CD4-positive, alpha-beta T cell (primary cell): Measurements from ENCODE around the gene KRTAP19-6. TPM values are rescaled to one million over a fixed set of nuclear protein-coding genes. Genes with fewer than 3 reads are reported as not detected.
"Not testable (repeated sequence)": the region's sequence is repeated elsewhere in the genome, so short reads cannot be mapped to it uniquely, and the experiment has no call there.

Experiments used
- ATAC-seq: fragments of 200-7000 bp; cut with Tn5 transposase; one replicate; pipeline ENCODE4 v1.10.0; 2022; ENCODE audit warnings: mild to moderate bottlenecking; ENCODE audit not compliant: poor library complexity
- CTCF ChIA-PET: fragments of 350-600 bp; sonication (Branson Sonifier 250); formaldehyde crosslinking; loops from one replicate; lab custom pipeline; 2021; ENCODE audit warnings: antibody characterized with exemption, inconsistent platforms; lab: Charles Lee
- POLR2A ChIA-PET: fragments of 350-600 bp; sonication (Branson Sonifier 250); formaldehyde crosslinking; loops from one replicate; lab custom pipeline; 2021; ENCODE audit warnings: antibody characterized with exemption, inconsistent platforms; lab: Charles Lee
- DNase-seq, 14 experiments: peaks; one replicate each; pipeline ENCODE4 v3.0.0-alpha.2; 2013 to 2020; ENCODE audit warnings: mixed read lengths in 2 of 14
- H3K27ac ChIP-seq, 2 donors: one replicate each; pipeline versions ENCODE4 v1.5.1 to v1.7.0; 2013; ENCODE audit warnings: low read length in 2 of 2, low read depth in 1 of 2, mild to moderate bottlenecking in 1 of 2
- H3K27me3 ChIP-seq, 2 experiments: 1 replicate in 1 of 2; 2 replicates in 1 of 2; pipeline versions ENCODE4 v1.6.1 to v1.7.0; 2013; ENCODE audit warnings: low read length in 2 of 2, control low read depth in 1 of 2, mild to moderate bottlenecking in 1 of 2, moderate library complexity in 1 of 2; ENCODE audit not compliant: insufficient read depth in 2 of 2, control insufficient read depth in 1 of 2
- H3K36me3 ChIP-seq: one replicate; pipeline ENCODE4 v1.6.1; 2013; ENCODE audit warnings: low read length, control low read depth; ENCODE audit not compliant: insufficient read depth
- H3K4me1 ChIP-seq: one replicate; pipeline ENCODE4 v1.6.1; 2013; ENCODE audit warnings: low read length, control low read depth; ENCODE audit not compliant: insufficient read depth
- H3K4me3 ChIP-seq: one replicate; pipeline ENCODE4 v1.5.1; 2013; ENCODE audit warnings: mild to moderate bottlenecking, low read length, moderate library complexity
- H3K9me3 ChIP-seq, 2 experiments: 1 replicate in 1 of 2; 2 replicates in 1 of 2; pipeline versions ENCODE4 v1.6.1 to v1.7.0; 2013; ENCODE audit warnings: low read length in 2 of 2, mild to moderate bottlenecking in 2 of 2, control low read depth in 1 of 2, moderate library complexity in 1 of 2; ENCODE audit not compliant: control insufficient read depth in 1 of 2, insufficient read depth in 1 of 2
- H3K27ac Mint-ChIP-seq: one replicate; pipeline ENCODE4 v1.8.0; 2020; ENCODE audit warnings: mixed read lengths
- H3K27me3 Mint-ChIP-seq: one replicate; pipeline ENCODE4 v1.8.0; 2021; ENCODE audit warnings: mixed read lengths
- H3K36me3 Mint-ChIP-seq: one replicate; pipeline ENCODE4 v1.8.0; 2021; ENCODE audit warnings: low read depth, mixed read lengths
- H3K4me1 Mint-ChIP-seq: one replicate; pipeline ENCODE4 v1.8.0; 2021; ENCODE audit warnings: low read depth, mixed read lengths
- H3K4me3 Mint-ChIP-seq: one replicate; pipeline ENCODE4 v1.8.0; 2020; ENCODE audit warnings: mild to moderate bottlenecking, mixed read lengths
- H3K9me3 Mint-ChIP-seq: one replicate; pipeline ENCODE4 v1.8.0; 2020; ENCODE audit warnings: mixed read lengths
- CTCF ChIP-seq: fragments of 200-600 bp; IDR thresholded peaks from one replicate; pipeline ENCODE4 v1.8.0; 2022; ENCODE audit warnings: antibody characterized with exemption, mild to moderate bottlenecking
- intact Hi-C, 2 experiments: fragments of 100-400 bp; cut with DNase I in 1 of 2; cut with micrococcal nuclease in 1 of 2; formaldehyde crosslinking; loops; one replicate each; pipeline versions ENCODE4 v1.15.1 to v1.9.0; 2023 to 2025; cut with DNase I, micrococcal nuclease
- total RNA-seq, 174 experiments: library from RNA in 2 of 174; stranded (reverse) in 2 of 174; gene quantifications; one replicate each; pipeline ENCODE4 v1.2.3 and lab custom pipeline; 2021 to 2026

Gene KRTAP19-6
- total RNA-seq, 2 experiments from 2014 or later = not detected

DNA sequence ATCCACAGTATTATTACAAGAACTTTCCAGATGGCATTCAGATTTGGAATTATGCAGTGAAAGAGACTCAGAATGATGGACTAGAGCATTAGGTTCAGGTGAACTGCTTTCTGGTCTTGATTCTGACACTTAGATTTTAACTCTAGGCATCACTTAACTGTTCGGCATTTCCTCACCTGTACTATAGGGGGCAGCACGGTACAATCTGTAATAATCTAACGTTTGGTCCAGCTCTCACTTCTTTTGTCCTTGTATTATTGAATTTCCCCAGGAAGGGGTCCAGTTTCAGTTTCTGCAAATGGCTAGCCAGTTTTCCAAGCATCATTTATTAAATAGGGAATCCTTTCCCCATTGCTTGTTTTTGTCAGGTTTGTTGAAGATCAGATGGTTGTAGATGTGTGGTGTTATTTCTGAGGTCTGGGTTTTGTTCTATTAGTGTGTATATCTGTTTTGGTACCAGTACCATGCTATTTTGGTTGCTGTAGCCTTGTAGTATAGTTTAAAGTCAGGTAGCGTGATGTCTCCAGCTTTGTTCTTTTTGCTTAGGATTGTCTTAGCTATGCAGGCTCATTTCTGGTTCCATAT, 36.0 kb downstream of the KRTAP19-6 start:
- H3K27ac Mint-ChIP-seq, H3K4me3 Mint-ChIP-seq, H3K4me1 ChIP-seq, POLR2A ChIA-PET, H3K36me3 ChIP-seq, H3K4me1 Mint-ChIP-seq, H3K36me3 Mint-ChIP-seq, CTCF ChIA-PET, H3K27me3 ChIP-seq, H3K27me3 Mint-ChIP-seq, H3K9me3 ChIP-seq, H3K4me3 ChIP-seq, H3K9me3 Mint-ChIP-seq, ATAC-seq, H3K27ac ChIP-seq: not testable (repeated sequence)
- intact Hi-C loops = loop anchor here in 1 of 2 experiments (10.0 kb wide), 1 partner anchor 579 kb away; no protein-coding TSS in a partner anchor
- peak; percentile 17 for TF ChIP-seq CTCF
- peak in 2 of 14 experiments; percentile 1 to 4 for DNase-seq

DNA sequence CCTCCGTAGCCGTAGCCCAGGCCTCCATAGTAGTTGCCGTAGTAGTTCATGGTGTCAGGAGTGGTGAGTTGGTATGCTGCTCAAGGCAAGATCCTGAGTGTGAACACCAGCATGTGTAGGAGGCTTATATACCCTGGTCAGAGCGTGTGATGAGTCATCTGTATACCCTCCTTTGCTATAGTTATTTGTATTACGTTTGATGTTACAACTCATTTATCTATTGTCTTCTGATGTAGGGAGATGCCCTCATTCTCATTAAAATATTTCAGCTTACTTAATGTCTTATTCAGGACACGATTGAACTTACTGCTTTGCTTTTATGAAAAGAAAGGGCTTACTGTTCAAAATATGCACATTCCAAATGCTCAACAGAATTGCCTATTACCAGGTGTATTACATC, 39.6 kb downstream of the KRTAP19-6 start, which contains the start of gene KRTAP19-5:
KRTAP19-5 (minus strand) TSS at position 101 of the 400 bp plus-strand sequence; CDS start at position 50, 51 bp downstream.
- H3K4me1 ChIP-seq = no peaks in the 10 kb centered on the region
- no peak for ATAC-seq
- H3K9me3 Mint-ChIP-seq = no peaks in the 10 kb centered on the region
- H3K36me3 Mint-ChIP-seq = no peaks in the 10 kb centered on the region
- H3K4me1 Mint-ChIP-seq = no peaks in the 10 kb centered on the region
- no peaks in the 10 kb centered on the region for H3K36me3 ChIP-seq
- POLR2A ChIA-PET = no interaction called here
- CTCF ChIA-PET = no interaction called here
- DNase-seq = no peak
- H3K27ac Mint-ChIP-seq = no peak within 1 kb of the TSS
- intact Hi-C loops = loop anchor here in 1 of 2 experiments (10.0 kb wide), 1 partner anchor 583 kb away; no protein-coding TSS in a partner anchor
- no peak for TF ChIP-seq CTCF
- H3K4me3 ChIP-seq = no peak within 1 kb of the TSS
- peaks cover 0 to 7% of the 10 kb centered on the region in 2 experiments for H3K9me3 ChIP-seq
- H3K27me3 ChIP-seq = no peaks in the 10 kb centered on the region
- no peak within 1 kb of the TSS for H3K4me3 Mint-ChIP-seq
- peaks cover 5% of the 10 kb centered on the region for H3K27me3 Mint-ChIP-seq
- no peak within 1 kb of the TSS for H3K27ac ChIP-seq

DNA sequence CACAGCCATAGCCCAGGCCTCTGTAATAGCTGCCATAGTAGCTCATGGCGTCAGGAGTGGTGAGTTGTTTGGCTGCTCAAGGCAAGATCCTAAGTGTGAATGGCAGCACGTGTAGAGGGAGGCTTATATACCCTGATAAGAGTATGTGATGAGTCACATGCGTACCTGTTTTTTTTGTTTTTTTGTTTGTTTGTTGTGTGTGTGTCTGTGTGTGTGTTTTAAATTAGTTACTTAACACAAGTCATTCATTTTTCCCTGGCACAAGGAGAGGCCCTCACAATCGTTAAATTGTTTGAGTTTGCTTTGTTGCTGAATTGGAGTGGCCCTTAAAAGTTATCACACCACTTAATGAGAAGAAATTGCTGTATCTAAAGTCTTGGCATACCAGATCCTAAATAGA, 44.6 kb downstream of the KRTAP19-6 start, which contains the start of gene KRTAP19-4:
KRTAP19-4 (minus strand) TSS at position 101 of the 400 bp plus-strand sequence; CDS start at position 46, 55 bp downstream.
- Histone ChIP-seq H3K4me3 (no peak within 1 kb of the TSS), H3K9me3 (peaks cover 0 to 11% of the 10 kb centered on the region in 2 experiments), H3K36me3 (no peaks in the 10 kb centered on the region), H3K27me3 (no peaks in the 10 kb centered on the region), H3K4me1 (no peaks in the 10 kb centered on the region), H3K27ac (no peak within 1 kb of the TSS)
- H3K27ac Mint-ChIP-seq = no peak within 1 kb of the TSS
- CTCF ChIA-PET = no interaction called here
- no peak within 1 kb of the TSS for H3K4me3 Mint-ChIP-seq
- no peak for TF ChIP-seq CTCF
- POLR2A ChIA-PET = no interaction called here
- ATAC-seq = no peak
- H3K9me3 Mint-ChIP-seq = no peaks in the 10 kb centered on the region
- DNase-seq = no peak
- H3K4me1 Mint-ChIP-seq = no peaks in the 10 kb centered on the region
- H3K36me3 Mint-ChIP-seq = no peaks in the 10 kb centered on the region
- no peaks in the 10 kb centered on the region for H3K27me3 Mint-ChIP-seq
- intact Hi-C loops = no loop called here
